ENCODE results near the gene CAVIN2.

CAVIN2 gene

GRCh38 chr2:191840921-191841320, 6.0 kb downstream of the CAVIN2 start:
- no peak for DNase-seq (ENCODE audit: low read depth in 1 of 2, low spot score in 1 of 2)

DNA sequence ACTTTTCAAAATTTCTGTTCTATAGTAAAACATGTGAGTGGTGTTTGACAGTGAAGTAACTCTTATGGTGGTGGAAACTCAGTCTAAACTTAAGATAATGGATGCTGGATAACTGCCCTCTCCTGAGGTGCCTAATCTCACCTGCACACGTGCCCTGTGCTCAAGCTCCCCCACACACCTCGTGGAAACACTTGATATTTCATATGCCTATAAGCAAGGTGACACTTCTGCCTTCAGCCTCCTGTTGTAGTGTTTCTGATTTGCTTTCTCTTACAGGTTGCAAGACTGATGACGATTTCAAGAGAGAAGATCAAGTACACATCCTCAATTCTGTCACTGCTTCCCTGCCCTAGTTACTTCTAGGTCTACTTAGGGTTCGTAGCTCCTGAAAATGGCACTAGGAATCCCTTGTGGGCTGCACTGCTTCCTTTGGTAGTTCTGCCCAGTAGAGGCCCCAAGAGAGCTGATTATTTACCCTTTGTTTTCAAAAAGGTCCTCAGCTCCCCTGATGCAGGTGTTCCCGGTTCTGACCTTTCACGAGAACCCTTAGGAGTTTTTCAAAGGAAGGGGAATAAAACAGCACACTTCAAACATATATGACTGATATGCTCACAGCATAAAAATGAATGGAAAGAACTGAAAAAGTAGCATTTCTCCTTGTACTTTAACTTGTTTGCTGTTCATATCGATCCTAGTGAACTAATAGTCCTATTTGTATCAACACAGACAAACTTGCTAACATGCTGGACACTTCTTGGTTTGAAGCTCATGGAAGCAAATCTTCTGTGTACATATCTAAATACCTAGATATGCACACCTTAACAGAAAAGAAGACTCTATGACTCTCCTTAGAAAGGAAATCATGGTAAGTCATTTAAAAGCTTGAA, 6.7 kb downstream of the CAVIN2 start:
- DNase-seq (ENCODE audit: low read depth in 1 of 2, low spot score in 1 of 2), result no peak

DNA sequence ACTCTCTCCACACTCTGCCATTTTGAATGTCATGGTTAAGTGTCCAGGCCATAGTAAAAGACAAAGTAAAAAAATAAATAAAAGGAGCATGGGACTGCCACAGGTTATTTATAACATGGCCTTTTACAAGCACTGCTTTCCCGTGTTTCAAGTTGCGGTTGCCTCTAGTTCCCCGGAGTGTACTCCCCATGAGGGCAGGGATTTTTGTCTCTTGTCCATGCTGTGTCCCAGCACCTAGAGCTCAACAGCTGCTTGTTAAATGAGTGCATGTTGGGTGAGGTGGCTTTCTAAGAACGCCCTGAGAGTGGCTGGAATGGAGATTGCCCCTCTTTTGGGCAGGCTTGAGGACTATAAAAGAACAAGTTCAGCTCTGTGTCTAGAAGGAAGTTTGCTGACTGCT, 8.4 kb downstream of the CAVIN2 start:
- DNase-seq (ENCODE audit: low read depth in 1 of 2, low spot score in 1 of 2), result no peak

- DNase-seq (ENCODE audit: low read depth in 1 of 2, low spot score in 1 of 2), result no peak
These were observed 9.8 kb downstream of the CAVIN2 start for GRCh38 chr2:191836853-191837769.

- no peak for DNase-seq (ENCODE audit: low read depth in 1 of 2, low spot score in 1 of 2)
These were observed 10.4 kb downstream of the CAVIN2 start for GRCh38 chr2:191836471-191836852.

DNA sequence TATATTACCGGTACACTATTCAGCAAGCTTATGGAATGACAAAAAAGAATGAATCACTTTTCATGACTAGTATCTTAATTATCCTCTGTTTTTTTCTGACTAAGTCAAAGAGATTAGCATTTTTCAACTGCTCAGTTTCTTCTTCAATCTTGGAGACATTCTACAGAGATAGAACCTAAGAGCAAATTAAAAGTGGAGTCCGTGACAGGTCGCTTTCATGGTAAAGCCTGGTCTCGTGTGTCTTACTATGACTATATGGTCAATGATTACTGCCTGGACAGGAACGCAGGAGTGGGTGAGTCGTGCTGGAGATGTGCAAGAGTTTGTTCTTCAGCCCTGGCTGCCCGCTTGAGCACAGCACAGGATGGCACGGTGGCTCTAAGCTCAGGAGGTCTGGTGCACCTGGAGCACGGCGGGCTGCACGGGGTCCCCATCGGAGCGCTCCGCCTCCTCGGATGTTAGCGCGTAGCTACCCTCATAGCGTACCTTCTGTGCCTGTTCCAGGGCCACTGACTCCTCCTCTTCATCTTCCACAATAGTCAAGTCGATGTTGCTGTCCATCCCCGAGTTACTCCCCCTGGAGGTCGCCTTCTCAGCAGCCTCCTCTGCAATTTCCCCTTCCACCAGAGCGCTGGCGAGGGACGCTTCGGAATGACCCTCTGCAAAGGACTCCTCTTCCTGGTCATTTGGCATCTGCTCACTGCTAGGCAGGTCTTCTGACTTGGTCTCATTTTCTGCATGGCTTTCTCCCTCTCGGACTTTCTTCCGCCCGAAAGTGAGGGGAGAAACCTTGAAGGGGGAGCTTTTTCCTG, 11.1 kb downstream of the CAVIN2 start:
- no peak for DNase-seq (ENCODE audit: low read depth in 1 of 2, low spot score in 1 of 2)

DNA sequence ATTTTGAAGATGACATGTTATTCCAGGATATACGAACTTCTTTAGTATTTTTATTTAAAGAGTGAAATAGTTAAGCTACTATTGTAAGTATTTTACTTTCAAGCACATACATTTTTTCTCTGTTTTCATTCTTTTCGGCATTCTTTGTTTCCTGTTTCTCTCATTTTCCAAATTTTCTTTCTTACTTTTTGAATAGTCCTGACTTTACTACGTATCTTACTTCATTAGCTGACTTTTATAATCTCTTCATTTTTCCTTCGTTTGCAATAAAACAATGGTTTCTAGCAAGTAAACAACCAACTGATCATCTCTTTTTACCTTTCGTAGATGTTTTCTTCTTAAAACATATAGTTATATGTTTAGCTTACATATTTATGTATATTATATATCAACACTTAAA, 11.8 kb downstream of the CAVIN2 start:
- DNase-seq (ENCODE audit: low read depth in 1 of 2, low spot score in 1 of 2), result no peak

GRCh38 chr2:191833356-191833755, 13.5 kb downstream of the CAVIN2 start:
- DNase-seq (ENCODE audit: low read depth in 1 of 2, low spot score in 1 of 2), result no peak

DNA sequence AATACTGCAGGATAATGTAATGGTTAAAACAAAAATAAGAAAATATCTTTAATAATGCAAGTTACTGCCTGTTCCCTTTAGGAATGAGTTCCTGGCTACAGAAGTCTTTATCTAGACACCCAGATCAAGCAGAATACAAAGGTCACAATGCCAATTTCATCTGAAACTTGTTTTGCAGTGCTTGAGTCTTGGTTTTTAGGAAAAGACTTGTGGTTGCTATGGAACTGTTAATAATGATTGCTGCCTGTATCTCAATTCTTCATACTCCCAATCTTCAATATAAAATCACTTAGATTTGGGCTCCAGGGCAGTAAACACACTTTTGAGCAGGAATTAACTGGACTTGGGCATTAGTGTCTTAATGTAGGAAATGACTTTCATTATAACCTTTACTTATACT, 14.2 kb downstream of the CAVIN2 start:
- no peak for DNase-seq (ENCODE audit: low read depth in 1 of 2, low spot score in 1 of 2)

DNA sequence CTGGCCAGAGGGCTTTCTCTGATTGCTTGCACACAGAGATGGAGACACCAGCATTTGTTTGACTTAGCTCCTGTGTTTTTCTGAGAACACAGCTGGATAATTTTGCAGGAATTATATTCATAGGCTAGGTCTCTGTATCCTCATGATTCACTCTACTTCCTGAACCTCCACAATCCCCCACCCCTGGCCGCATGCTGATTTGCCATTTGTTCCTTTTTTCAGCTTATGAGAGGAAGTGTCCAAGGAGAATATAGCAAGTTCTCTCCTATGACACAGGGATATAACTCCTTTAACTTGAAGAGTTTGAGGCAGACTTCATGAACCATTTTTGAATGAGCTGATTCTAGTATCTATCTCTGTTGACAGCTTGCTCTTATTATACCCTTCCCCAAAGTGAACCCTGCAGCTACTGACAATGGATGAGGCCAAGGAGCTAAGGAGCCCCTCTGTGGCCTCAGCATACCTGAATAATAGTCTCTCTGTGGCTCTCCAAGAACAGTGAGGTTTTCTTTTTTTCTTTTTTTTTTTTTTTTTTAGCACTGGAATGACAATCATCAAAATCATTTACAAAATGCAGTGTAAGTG, 15.4 kb downstream of the CAVIN2 start:
- DNase-seq (ENCODE audit: low read depth in 1 of 2, low spot score in 1 of 2), result no peak

DNA sequence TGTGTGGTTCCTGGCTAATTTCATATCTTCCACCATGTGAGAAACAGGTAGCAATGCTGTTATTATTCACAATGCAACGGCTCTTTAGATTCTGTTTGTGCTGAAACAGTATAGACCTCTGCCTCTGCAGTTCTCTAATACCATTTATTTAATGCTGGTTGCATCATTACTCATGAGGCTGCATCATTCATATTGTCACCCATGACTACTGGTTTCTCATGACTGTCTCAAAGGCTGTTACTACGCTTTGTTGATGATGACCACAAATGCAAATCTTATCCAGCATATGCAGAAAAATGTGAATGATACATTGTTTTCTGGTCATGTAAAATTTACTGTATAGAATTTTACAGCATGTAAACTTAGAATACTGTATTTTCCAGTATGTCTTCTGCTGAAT, 22.5 kb downstream of the CAVIN2 start:
- no peak for DNase-seq (ENCODE audit: low read depth in 1 of 2, low spot score in 1 of 2)

DNA sequence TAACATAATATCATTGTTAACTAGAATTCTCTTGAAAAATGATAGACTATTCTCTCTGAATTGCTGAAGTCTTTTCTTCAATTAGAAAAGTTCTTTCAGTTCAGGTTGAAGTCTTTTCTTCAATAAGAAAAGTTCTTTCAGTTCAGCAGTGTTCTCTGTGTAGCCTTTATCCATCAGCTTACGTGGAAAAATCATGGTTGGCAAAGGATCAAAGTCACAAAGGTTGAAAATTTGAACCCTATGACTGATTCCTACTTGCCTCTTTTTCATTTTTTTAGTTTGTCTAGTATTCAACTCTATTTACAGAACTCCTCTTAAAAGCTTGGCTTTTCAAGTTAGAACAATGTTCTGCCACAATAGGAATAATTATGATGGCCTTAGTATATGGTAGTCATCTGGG, 25.8 kb downstream of the CAVIN2 start:
- no peak for DNase-seq (ENCODE audit: low read depth in 1 of 2, low spot score in 1 of 2)

- DNase-seq (ENCODE audit: low read depth in 1 of 2, low spot score in 1 of 2), result no peak
These were observed 28.1 kb downstream of the CAVIN2 start for GRCh38 chr2:191818725-191819350.

GRCh38 chr2:191818133-191818532, 28.8 kb downstream of the CAVIN2 start:
- DNase-seq (ENCODE audit: low read depth in 1 of 2, low spot score in 1 of 2), result no peak

DNA sequence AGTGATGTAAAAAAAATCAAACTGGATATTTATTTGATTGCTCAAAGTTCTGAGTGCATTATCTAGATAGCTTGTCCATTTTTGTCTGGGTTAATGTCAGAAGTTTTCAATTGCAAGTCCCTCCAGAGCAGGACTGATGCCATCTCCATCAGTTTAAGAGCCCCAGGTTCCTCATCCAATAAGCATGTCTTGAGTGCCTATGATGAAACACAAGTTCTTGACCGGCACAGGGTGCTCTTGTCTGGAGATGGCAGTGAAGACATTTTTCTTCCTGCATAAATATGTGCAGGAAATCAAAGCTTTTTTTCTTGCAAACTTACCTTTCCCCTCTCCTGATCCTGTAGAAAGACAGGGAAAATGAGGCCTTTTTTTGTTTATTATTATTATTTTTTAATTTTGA, 31.9 kb downstream of the CAVIN2 start:
- DNase-seq (ENCODE audit: low read depth in 1 of 2, low spot score in 1 of 2), result no peak

DNA sequence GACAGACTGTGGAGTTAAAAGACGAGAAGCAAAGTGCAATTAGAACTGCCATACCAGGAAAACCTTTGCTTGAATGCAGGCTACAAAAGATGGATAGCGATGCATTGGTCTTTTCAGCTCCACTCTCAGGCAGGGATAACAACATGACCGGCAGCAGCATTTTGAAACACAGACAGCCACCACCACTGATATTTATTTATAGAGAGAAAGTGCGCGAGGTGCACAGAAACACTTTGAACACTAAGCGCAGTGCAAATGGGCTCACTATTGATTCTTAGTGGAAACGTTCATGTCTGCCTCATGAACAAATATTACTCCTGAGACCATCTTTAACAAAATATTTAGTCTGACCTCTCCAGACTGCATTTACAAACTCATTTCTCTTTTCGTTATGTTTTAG, 32.9 kb downstream of the CAVIN2 start:
- no peak for DNase-seq (ENCODE audit: low read depth in 1 of 2, low spot score in 1 of 2)

DNA sequence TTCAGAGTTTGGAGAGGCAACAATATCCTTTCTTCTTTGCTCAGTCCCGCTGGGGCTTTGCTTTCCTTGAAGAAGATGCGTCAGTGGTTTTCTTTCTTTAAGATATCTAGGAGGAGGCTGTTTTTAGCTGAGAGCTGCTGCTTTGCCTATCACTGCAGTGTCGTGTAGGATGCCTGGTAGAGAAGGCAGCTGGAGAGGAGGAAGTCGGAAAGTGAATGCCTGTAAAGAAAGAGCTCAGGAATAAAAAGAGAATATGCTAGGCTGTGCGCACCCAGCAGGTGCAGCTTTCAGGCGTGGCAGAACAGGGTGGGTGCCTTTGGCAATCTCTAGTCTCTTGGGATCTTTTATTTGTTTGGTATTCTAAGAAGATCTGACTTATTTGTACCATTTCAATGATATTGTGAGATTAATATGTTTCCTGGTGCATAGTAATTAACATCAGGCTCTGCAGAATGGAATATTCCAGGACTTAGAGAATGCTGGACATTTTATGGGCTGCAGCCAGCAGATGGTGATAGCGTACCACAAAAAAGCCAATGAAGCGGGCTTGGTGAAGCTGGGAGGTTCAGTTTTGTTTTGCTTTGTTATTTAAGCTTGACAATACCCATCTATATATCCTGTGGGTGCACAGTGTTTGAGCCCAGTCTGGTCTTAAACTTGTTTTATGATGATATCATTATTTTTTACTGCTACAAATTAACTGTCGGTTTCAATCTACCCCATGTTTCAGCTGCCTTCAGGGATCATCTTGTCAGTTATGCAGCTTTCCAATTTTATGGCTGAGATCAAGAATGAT, 34.9 kb downstream of the CAVIN2 start:
- DNase-seq (ENCODE audit: low read depth in 1 of 2, low spot score in 1 of 2), result no peak

DNA sequence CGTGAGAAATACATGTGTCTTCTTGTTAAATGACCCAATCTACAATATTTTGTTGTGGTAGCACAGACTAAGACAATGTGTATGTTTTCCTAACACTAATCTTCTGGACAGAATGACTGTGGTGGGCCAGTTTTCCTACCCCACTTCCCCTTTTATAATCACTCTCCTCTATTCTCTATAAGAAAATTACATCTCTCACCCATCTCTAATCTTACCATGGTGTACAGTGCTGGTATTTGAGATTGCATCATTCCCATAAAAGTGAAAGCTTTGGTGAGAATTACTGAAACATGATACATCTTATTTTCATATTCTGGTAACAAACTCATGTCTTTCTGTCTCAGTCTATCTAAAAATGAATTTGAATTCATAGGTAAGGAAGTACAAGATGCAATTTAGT, 40.5 kb downstream of the CAVIN2 start:
- no peak for DNase-seq (ENCODE audit: low read depth in 1 of 2, low spot score in 1 of 2)

- no peak for DNase-seq (ENCODE audit: low read depth in 1 of 2, low spot score in 1 of 2)
These were observed 42.1 kb downstream of the CAVIN2 start for GRCh38 chr2:191804766-191805165.

GRCh38 chr2:191803007-191803406, 43.9 kb downstream of the CAVIN2 start:
- DNase-seq (ENCODE audit: low read depth in 1 of 2, low spot score in 1 of 2), result no peak
